H1 (cell line): ENCODE results near the gene RIPOR2. TPM values are rescaled to one million over a fixed set of nuclear protein-coding genes. Genes with fewer than 3 reads are reported as not detected.

Experiments
- CHD7 ChIP-seq: fragments of 300-600 bp; sonication (generic); IDR thresholded peaks from 2 replicates; pipeline ENCODE4 v1.7.1; 2012; ENCODE audit warnings: low read length, moderate library complexity, mild to moderate bottlenecking, inconsistent platforms; ENCODE audit not compliant: insufficient replicate concordance
- polyA plus RNA-seq, 7 experiments: library from polyadenylated mRNA; depleted of rRNA in 3 of 7; stranded (reverse) in 5 of 7; unstranded in 2 of 7; fragments of >200 nt in 5 of 7; fragments of 200-250 nt in 2 of 7; gene quantifications; 1 replicate in 5 of 7; 2 replicates in 1 of 7; 4 replicates in 1 of 7; pipeline versions ENCODE4 v1.2.1 to v1.2.3, GENCODE V29; 2011 to 2013; ENCODE audit warnings: missing spikeins in 2 of 7, mixed read lengths in 2 of 7
- total RNA-seq: library from RNA; stranded (reverse); fragmentation: NEBNext Ultra II Directional; extraction: Animal tissue kit (Norgen Biotek cat#: 25700); gene quantifications from 2 replicates; pipeline ENCODE4 v1.2.1, GENCODE V29; 2021

The RIPOR2 gene
- total and polyA plus RNA-seq, 2 of the 8 experiments (the other 6 are each of a cell fraction or from before 2014, with no cell fraction given), result 16.7 to 45.6 TPM

GRCh38 chr6:24933868-24934401 lies 1.8 kb downstream of the RIPOR2 start (continued):
- TF ChIP-seq CHD7, result peak; percentile 75
